CD4-positive, alpha-beta T cell treated with Interferon alpha-2 for 1 hour (primary cell): ENCODE data around the gene MVB12B.
A peak's percentile ranks its signal among the peaks of the same experiment; 100 is the strongest.
"Not testable (repeated sequence)": the region's sequence is repeated elsewhere in the genome, so short reads cannot be mapped to it uniquely, and the experiment has no call there.

Experiments used
- DNase-seq, 2 donors: peaks; one replicate each; pipeline ENCODE4 v3.0.0-alpha.2; 2020 to 2022

The MVB12B gene

GRCh38 chr9:126326228-126327005 lies at the start of gene MVB12B:
Gene MVB12B (plus strand): TSS chr9:126326829. CDS start chr9:126326930, 101 bp downstream.
- DNase-seq = peak; percentile 48 to 66

- no peak for DNase-seq
Observed at GRCh38 chr9:126283799-126284465, 42.7 kb upstream of the MVB12B start.

GRCh38 chr9:126285652-126286051 lies 41.0 kb upstream of the MVB12B start:
- DNase-seq = not testable (repeated sequence)

GRCh38 chr9:126287166-126287866 lies 39.3 kb upstream of the MVB12B start:
- no peak for DNase-seq

- DNase-seq = no peak
Observed at GRCh38 chr9:126290871-126291270, 35.8 kb upstream of the MVB12B start.

GRCh38 chr9:126291925-126292324 lies 34.7 kb upstream of the MVB12B start:
- DNase-seq = no peak

- DNase-seq = no peak
Observed at GRCh38 chr9:126292736-126293521, 33.7 kb upstream of the MVB12B start.

GRCh38 chr9:126293522-126293889 lies 33.1 kb upstream of the MVB12B start:
- no peak for DNase-seq

- DNase-seq = no peak
Observed at GRCh38 chr9:126294331-126295081, 32.1 kb upstream of the MVB12B start.

GRCh38 chr9:126295082-126295477 lies 31.5 kb upstream of the MVB12B start:
- no peak for DNase-seq

GRCh38 chr9:126295516-126295915 lies 31.1 kb upstream of the MVB12B start:
- DNase-seq = no peak

GRCh38 chr9:126295936-126296600 lies 30.6 kb upstream of the MVB12B start:
- no peak for DNase-seq

GRCh38 chr9:126296687-126297086 lies 29.9 kb upstream of the MVB12B start:
- DNase-seq = no peak

- DNase-seq = no peak
Observed at GRCh38 chr9:126297661-126298060, 29.0 kb upstream of the MVB12B start.

- no peak for DNase-seq
Observed at GRCh38 chr9:126298063-126298801, 28.4 kb upstream of the MVB12B start.

GRCh38 chr9:126299706-126300276 lies 26.8 kb upstream of the MVB12B start:
- no peak for DNase-seq

GRCh38 chr9:126301196-126301595 lies 25.4 kb upstream of the MVB12B start:
- no peak for DNase-seq

GRCh38 chr9:126301985-126302603 lies 24.5 kb upstream of the MVB12B start:
- peak; percentile 40 to 67 for DNase-seq

- DNase-seq = no peak
Observed at GRCh38 chr9:126302730-126303129, 23.9 kb upstream of the MVB12B start.

GRCh38 chr9:126303488-126303887 lies 23.1 kb upstream of the MVB12B start:
- DNase-seq = no peak
